Ishikawa (cell line): ENCODE data around the gene ZKSCAN8.

Source experiments
- CEBPB ChIP-seq: IDR thresholded peaks from 2 replicates; pipeline ENCODE4 v1.6.1; 2012
- CREB1 ChIP-seq: IDR thresholded peaks from 2 replicates; pipeline ENCODE4 v1.6.1; 2012; ENCODE audit warnings: low read depth
- EGR1 ChIP-seq: IDR thresholded peaks from 2 replicates; pipeline ENCODE4 v1.6.1; 2012
- EP300 ChIP-seq: IDR thresholded peaks from 2 replicates; pipeline ENCODE4 v1.6.1; 2012; ENCODE audit warnings: borderline replicate concordance
- FOXM1 ChIP-seq: IDR thresholded peaks from 2 replicates; pipeline ENCODE4 v1.6.1; 2012; ENCODE audit warnings: low read depth, borderline replicate concordance
- RAD21 ChIP-seq: IDR thresholded peaks from 2 replicates; pipeline ENCODE4 v1.6.1; 2012; ENCODE audit warnings: low read depth
- TAF1 ChIP-seq: IDR thresholded peaks from 2 replicates; pipeline ENCODE4 v1.6.1; 2012; ENCODE audit warnings: low read depth, mild to moderate bottlenecking
- TCF12 ChIP-seq: IDR thresholded peaks from 2 replicates; pipeline ENCODE4 v1.6.1; 2012; ENCODE audit warnings: low read depth
- TEAD4 ChIP-seq: IDR thresholded peaks from 2 replicates; pipeline ENCODE4 v1.6.1; 2012
- YY1 ChIP-seq: IDR thresholded peaks from 2 replicates; pipeline ENCODE4 v1.6.1; 2012; ENCODE audit warnings: low read depth
- ZBTB7A ChIP-seq: IDR thresholded peaks from 2 replicates; pipeline ENCODE4 v1.6.1; 2012; ENCODE audit warnings: low read depth
- TF ChIP-seq, protein P1 (sequence below): IDR thresholded peaks from 2 replicates; pipeline ENCODE4 v1.6.1; 2012; ENCODE audit warnings: low read depth, mild to moderate bottlenecking
- TF ChIP-seq, protein P2 (sequence below): IDR thresholded peaks from 2 replicates; pipeline ENCODE4 v1.6.1; 2012

DNA sequence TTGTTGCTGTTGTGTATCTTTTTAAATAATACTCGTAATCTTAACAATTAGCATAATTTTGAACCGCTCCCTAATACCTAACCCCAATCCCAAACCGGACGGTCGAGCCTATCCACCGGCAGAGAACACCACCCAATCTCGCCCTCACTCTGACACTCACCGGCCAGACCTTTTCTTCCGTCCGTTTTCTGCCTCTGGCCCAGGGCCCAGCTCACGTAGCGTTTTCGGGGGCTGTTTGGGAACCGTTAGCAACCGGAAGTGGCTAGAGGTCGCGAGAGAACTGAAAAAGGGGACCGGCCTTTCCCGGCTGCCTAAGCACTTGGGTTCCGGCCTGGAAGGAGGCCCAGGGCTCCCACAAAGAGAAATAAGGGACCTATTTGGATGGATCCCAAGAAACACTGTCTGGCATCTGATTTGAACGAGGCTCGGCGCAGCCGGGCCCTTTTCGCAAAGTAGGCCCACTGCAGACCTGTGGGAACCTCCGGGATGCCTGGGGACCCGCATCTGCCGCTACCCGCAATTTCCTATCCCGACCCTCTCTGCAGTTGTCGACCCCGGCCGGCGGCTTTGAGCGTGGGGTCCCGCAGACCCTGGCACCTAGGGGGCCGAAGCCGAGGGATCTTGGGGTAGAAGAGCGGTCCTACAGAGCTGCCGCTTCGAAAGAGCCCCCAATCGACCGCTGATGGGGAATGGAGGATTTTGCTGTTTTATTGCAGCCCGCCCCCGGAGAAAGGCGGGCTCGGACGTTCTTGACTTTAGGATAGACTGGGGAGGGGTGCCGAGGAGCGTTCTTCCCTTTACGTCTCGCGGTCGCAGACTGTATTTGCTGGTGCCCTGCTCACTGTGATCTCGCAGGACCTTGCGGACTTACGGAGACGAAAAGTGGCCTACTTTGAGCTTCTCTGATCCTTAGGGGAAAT, 4.8 kb upstream of the ZKSCAN8 start:
- peak; percentile 96 for TF ChIP-seq TAF1
- TF ChIP-seq EP300: peak; percentile 49; the same call in 1 of the 2 replicates
- 0 out of 2 replicates have a peak, but pooled peaks have one; percentile 24 for TF ChIP-seq EGR1
- no peak for TF ChIP-seq CEBPB
- peak; percentile 69; the same call in 1 of the 2 replicates for TF ChIP-seq FOXM1
- 0 out of 2 replicates have a peak, but pooled peaks have one; percentile 7 for TF ChIP-seq RAD21
- peak; percentile 37; the same call in 1 of the 2 replicates for TF ChIP-seq CREB1
- TF ChIP-seq, protein P1, sequence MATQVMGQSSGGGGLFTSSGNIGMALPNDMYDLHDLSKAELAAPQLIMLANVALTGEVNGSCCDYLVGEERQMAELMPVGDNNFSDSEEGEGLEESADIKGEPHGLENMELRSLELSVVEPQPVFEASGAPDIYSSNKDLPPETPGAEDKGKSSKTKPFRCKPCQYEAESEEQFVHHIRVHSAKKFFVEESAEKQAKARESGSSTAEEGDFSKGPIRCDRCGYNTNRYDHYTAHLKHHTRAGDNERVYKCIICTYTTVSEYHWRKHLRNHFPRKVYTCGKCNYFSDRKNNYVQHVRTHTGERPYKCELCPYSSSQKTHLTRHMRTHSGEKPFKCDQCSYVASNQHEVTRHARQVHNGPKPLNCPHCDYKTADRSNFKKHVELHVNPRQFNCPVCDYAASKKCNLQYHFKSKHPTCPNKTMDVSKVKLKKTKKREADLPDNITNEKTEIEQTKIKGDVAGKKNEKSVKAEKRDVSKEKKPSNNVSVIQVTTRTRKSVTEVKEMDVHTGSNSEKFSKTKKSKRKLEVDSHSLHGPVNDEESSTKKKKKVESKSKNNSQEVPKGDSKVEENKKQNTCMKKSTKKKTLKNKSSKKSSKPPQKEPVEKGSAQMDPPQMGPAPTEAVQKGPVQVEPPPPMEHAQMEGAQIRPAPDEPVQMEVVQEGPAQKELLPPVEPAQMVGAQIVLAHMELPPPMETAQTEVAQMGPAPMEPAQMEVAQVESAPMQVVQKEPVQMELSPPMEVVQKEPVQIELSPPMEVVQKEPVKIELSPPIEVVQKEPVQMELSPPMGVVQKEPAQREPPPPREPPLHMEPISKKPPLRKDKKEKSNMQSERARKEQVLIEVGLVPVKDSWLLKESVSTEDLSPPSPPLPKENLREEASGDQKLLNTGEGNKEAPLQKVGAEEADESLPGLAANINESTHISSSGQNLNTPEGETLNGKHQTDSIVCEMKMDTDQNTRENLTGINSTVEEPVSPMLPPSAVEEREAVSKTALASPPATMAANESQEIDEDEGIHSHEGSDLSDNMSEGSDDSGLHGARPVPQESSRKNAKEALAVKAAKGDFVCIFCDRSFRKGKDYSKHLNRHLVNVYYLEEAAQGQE: no peak
- TF ChIP-seq ZBTB7A: peak; percentile 94
- TF ChIP-seq YY1: no peak
- TF ChIP-seq, protein P2, sequence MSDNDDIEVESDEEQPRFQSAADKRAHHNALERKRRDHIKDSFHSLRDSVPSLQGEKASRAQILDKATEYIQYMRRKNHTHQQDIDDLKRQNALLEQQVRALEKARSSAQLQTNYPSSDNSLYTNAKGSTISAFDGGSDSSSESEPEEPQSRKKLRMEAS: peak; percentile 71
- peak; percentile 85 for TF ChIP-seq TCF12
- peak; percentile 48 for TF ChIP-seq TEAD4
